MCF 10A (cell line): Measurements from ENCODE around the gene PRKCZ. TPM values are rescaled to one million over a fixed set of nuclear protein-coding genes. Genes with fewer than 3 reads are reported as not detected.
"Not testable (repeated sequence)": the region's sequence is repeated elsewhere in the genome, so short reads cannot be mapped to it uniquely, and the experiment has no call there.

ENCODE experiments used
- BruUV-seq: library from RNA; stranded (reverse); fragments of 400-500 nt; replicated peaks from 2 replicates; lab custom pipeline; 2021; lab: Mats Ljungman, UMichigan
- CTCF ChIA-PET: fragments of 300-600 bp; sonication (Branson Sonifier 250); formaldehyde crosslinking; extraction: SDS; loops from one replicate; lab custom pipeline; 2021; ENCODE audit warnings: antibody characterized with exemption, inconsistent platforms; lab: Yijun Ruan, JAX
- POLR2A ChIA-PET: fragments of 300-600, 350-650 bp; sonication (Branson Sonifier 250); formaldehyde crosslinking; extraction: SDS; loops from one replicate; lab custom pipeline; 2020; ENCODE audit warnings: antibody characterized with exemption, inconsistent platforms; lab: Yijun Ruan, JAX
- DNase-seq: peaks from one replicate; pipeline ENCODE4 v3.0.0-alpha.2; 2018; ENCODE audit not compliant: unreplicated experiment
- H3K27ac Mint-ChIP-seq: one replicate; pipeline ENCODE4 v1.8.0; 2022; ENCODE audit warnings: mild to moderate bottlenecking, low read depth, mixed read lengths; ENCODE audit not compliant: unreplicated experiment
- H3K27me3 Mint-ChIP-seq: one replicate; pipeline ENCODE4 v1.8.0; 2022; ENCODE audit warnings: mixed read lengths; ENCODE audit not compliant: insufficient read depth, unreplicated experiment
- H3K36me3 Mint-ChIP-seq: one replicate; pipeline ENCODE4 v1.8.0; 2022; ENCODE audit warnings: mild to moderate bottlenecking, moderate library complexity, mixed read lengths; ENCODE audit not compliant: insufficient read depth, unreplicated experiment
- H3K4me1 Mint-ChIP-seq: one replicate; pipeline ENCODE4 v1.8.0; 2022; ENCODE audit warnings: mixed read lengths; ENCODE audit not compliant: insufficient read depth, unreplicated experiment
- H3K4me3 Mint-ChIP-seq: one replicate; pipeline ENCODE4 v1.8.0; 2022; ENCODE audit warnings: mild to moderate bottlenecking, moderate library complexity, mixed read lengths; ENCODE audit not compliant: unreplicated experiment
- H3K9me3 Mint-ChIP-seq: one replicate; pipeline ENCODE4 v1.8.0; 2022; ENCODE audit warnings: mixed read lengths; ENCODE audit not compliant: unreplicated experiment
- intact Hi-C: fragments of 100-400 bp; cut with micrococcal nuclease; formaldehyde crosslinking; loops from 2 replicates; pipeline ENCODE4 v1.14.1; 2022
- total RNA-seq: library from RNA; stranded (reverse); gene quantifications from 2 replicates; pipeline ENCODE4 v1.2.3, GENCODE V29; 2022
- TF ChIP-seq, protein P1 (sequence below): fragments of 200-600 bp; IDR thresholded peaks from one replicate; pipeline ENCODE4 v1.8.0; 2022; ENCODE audit warnings: antibody characterized with exemption, mild to moderate bottlenecking; ENCODE audit not compliant: unreplicated experiment

PRKCZ gene
- total RNA-seq, 1 experiment from 2014 or later = 24.9 TPM

DNA sequence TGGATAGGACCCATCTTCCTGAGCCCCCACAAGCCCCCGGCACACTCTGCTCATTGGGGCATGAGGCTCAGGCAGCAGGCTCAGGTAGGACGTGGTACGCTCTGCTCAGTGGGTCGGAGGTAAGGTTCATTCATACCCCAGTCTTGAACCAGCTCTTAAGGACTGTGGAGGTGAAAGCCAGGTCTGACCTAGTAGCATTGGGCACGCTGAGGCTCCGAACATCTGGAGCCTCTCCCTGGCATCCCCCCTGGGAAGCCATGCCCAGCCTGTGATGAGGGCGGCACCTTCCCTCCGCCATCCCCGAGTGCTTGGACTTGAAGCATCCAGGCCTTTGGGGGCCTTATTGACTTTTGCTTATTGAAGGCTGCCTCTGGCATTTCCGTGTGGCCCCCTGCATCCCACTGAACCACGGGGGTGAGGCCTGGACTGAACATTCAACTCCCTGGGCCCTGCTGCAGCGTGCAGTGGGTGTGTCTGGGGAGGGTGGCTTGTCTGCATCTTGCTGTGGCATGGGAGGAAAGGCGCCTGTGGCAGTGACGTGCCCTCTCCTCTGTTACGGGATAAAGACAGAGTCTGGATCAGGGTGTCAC lies 94.4 kb downstream of the PRKCZ start:
- CTCF ChIA-PET = interaction anchor here (0.5 kb wide), 1 partner anchor 201 kb away, joined by 3 read pairs; no protein-coding TSS in a partner anchor
- DNase-seq = no peak
- no peaks in the 10 kb centered on the region for H3K9me3 Mint-ChIP-seq
- H3K36me3 Mint-ChIP-seq = peaks cover 6% of the 10 kb centered on the region
- no peak overlapping the region for H3K4me3 Mint-ChIP-seq
- intact Hi-C loops = no loop called here
- no peaks in the 10 kb centered on the region for H3K4me1 Mint-ChIP-seq
- no TSS peak for BruUV-seq
- TF ChIP-seq, protein P1, sequence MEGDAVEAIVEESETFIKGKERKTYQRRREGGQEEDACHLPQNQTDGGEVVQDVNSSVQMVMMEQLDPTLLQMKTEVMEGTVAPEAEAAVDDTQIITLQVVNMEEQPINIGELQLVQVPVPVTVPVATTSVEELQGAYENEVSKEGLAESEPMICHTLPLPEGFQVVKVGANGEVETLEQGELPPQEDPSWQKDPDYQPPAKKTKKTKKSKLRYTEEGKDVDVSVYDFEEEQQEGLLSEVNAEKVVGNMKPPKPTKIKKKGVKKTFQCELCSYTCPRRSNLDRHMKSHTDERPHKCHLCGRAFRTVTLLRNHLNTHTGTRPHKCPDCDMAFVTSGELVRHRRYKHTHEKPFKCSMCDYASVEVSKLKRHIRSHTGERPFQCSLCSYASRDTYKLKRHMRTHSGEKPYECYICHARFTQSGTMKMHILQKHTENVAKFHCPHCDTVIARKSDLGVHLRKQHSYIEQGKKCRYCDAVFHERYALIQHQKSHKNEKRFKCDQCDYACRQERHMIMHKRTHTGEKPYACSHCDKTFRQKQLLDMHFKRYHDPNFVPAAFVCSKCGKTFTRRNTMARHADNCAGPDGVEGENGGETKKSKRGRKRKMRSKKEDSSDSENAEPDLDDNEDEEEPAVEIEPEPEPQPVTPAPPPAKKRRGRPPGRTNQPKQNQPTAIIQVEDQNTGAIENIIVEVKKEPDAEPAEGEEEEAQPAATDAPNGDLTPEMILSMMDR = no peak
- no peak overlapping the region for H3K27ac Mint-ChIP-seq
- POLR2A ChIA-PET = no interaction called here
- H3K27me3 Mint-ChIP-seq = no peaks in the 10 kb centered on the region

DNA sequence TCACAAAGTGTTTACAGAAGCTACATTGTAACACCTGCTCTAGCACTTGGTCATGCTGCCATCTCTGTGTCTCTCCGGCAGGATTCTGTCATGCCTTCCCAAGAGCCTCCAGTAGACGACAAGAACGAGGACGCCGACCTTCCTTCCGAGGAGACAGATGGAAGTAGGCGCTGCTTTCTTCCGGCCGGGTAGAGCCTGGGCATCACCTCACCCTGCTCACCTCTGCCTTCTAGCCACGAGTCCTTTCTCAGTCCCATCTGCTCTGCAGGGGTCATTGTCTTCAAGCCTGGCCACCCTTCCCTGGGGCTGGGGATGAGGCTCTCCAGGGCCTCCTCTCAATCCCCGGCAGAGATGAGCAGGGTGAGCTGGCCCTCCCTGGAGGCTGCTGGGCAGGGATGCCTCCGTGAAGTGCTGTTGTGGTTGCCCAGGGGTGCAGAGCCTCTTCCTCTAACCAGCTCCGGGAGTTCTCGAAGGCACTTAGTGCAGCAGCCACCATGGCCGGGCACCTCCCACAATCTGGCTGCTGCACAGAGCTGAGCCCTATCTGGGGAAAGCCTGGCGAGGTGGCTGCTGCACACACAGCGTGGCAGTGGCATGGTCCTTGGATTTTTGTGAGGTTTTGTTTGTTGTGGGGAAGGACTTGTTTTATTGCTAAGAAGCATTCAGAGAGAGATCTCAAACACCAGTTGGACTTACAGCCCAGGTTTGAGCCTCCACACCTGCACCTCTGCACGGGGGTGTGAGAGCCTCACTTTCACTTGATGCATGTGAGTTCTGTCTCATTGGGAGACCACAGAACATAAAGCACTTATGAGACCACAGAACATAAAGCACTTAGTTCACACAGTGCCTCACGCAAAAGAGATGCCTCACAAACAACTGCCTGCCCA lies 96.0 kb downstream of the PRKCZ start:
- H3K4me1 Mint-ChIP-seq = no peaks in the 10 kb centered on the region
- no peak for DNase-seq
- H3K27ac Mint-ChIP-seq = no peak overlapping the region
- ChIA-PET CTCF (interaction anchor here (0.5 to 0.8 kb wide), 2 partner anchors 12 to 13 kb away, joined by 3 to 6 read pairs; no protein-coding TSS in a partner anchor), POLR2A (no interaction called here)
- TF ChIP-seq, protein P1 = no peak
- no peaks in the 10 kb centered on the region for H3K9me3 Mint-ChIP-seq
- H3K36me3 Mint-ChIP-seq = peaks cover 6% of the 10 kb centered on the region
- no peak overlapping the region for H3K4me3 Mint-ChIP-seq
- H3K27me3 Mint-ChIP-seq = no peaks in the 10 kb centered on the region
- no TSS peak for BruUV-seq
- intact Hi-C loops = no loop called here

DNA sequence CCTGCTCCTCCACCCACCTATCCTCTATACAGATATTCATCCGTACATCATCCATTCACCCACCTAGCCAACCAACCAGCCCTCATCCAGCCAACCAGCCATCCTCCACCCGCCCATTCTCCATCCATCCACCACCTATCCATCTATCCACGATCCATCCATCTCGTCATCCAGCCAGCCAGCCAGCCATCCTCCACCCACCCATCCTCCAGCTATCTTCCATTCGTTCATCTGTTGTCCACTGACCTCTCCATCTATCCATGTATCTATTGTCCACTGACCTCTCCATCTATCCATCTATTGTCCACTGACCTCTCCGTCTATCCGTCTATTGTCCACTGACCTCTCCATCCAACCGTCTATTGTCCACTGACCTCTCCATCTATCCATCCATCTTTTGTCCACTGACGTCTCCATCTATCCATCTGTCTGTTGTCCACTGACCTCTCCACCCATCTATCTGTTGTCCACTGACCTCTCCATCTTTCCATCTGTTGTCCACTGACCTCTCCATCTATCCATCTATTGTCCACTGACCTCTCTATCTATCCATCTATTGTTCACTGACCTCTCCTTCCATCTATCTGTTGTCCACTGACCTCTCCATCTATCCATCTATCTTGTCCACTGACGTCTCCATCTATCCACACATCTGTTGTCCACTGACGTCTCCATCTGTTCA lies 96.8 kb downstream of the PRKCZ start:
- intact Hi-C loops = no loop called here
- H3K4me1 Mint-ChIP-seq = no peaks in the 10 kb centered on the region
- no peaks in the 10 kb centered on the region for H3K27me3 Mint-ChIP-seq
- no TSS peak for BruUV-seq
- H3K9me3 Mint-ChIP-seq = no peaks in the 10 kb centered on the region
- ChIA-PET CTCF (interaction anchor here (0.7 kb wide), 1 partner anchor 28 kb away, joined by 4 read pairs; no protein-coding TSS in a partner anchor), POLR2A (no interaction called here)
- H3K4me3 Mint-ChIP-seq = no peak overlapping the region
- peaks cover 6% of the 10 kb centered on the region for H3K36me3 Mint-ChIP-seq
- no peak for DNase-seq
- TF ChIP-seq, protein P1 = no peak
- H3K27ac Mint-ChIP-seq = no peak overlapping the region

GRCh38 chr1:2147869-2148268 lies 97.7 kb downstream of the PRKCZ start:
- CTCF ChIA-PET = interaction anchor here (0.7 kb wide), 1 partner anchor 27 kb away, joined by 4 read pairs; no protein-coding TSS in a partner anchor

More at GRCh38 chr1:2147869-2148268, 97.7 kb downstream of the PRKCZ start:
- POLR2A ChIA-PET, H3K4me1 Mint-ChIP-seq, intact Hi-C loops, H3K27me3 Mint-ChIP-seq, H3K4me3 Mint-ChIP-seq, H3K9me3 Mint-ChIP-seq, DNase-seq, H3K27ac Mint-ChIP-seq, BruUV-seq: not testable (repeated sequence)
- H3K36me3 Mint-ChIP-seq = peaks cover 12% of the 10 kb centered on the region
